Measurements from ENCODE around the gene TNIP3.
"Not testable (repeated sequence)": the region's sequence is repeated elsewhere in the genome, so short reads cannot be mapped to it uniquely, and the experiment has no call there.

Gene TNIP3

GRCh38 chr4:121164291-121164690 lies at the start of gene TNIP3:
Gene TNIP3, minus strand, starts transcription at chr4:121164321. Its CDS starts 196 bp downstream, at chr4:121164125.
- DNase-seq, result no peak
- in situ Hi-C loops (cut with HindIII; ENCODE audit: low pct_ligation_motif_present, low pct_unique_long_range_greater_than_20kb, low sequenced_read_pairs), result no loop called here

DNA sequence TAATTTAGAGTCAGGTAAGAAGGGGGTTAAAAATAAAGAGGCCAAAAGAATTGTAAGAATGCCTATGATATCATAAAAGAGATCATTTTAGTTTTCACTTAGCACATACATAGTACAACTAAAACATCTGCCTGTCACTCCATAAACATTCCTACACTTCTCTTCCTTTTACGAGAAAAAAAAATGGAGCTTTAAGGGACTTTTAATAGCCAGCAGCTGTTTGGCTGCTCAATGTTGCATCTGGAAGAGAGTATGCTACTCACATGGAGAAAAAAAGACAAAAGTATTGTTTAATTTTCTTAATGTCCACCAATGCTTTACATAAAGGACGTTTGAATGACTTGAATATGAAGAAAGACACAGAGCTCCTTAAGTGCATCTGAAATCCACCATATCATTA lies 48.7 kb upstream of the TNIP3 start:
- no peak for DNase-seq
- in situ Hi-C loops (cut with HindIII; ENCODE audit: low pct_ligation_motif_present, low pct_unique_long_range_greater_than_20kb, low sequenced_read_pairs), result no loop called here

GRCh38 chr4:121209171-121209570 lies 45.0 kb upstream of the TNIP3 start:
- in situ Hi-C loops (cut with HindIII; ENCODE audit: low pct_ligation_motif_present, low pct_unique_long_range_greater_than_20kb, low sequenced_read_pairs), result no loop called here

GRCh38 chr4:121208244-121209007 lies 44.3 kb upstream of the TNIP3 start:
- in situ Hi-C loops (cut with HindIII; ENCODE audit: low pct_ligation_motif_present, low pct_unique_long_range_greater_than_20kb, low sequenced_read_pairs), result no loop called here
- no peak for DNase-seq

More at GRCh38 chr4:121209171-121209570, 45.0 kb upstream of the TNIP3 start:
- no peak for DNase-seq

GRCh38 chr4:121205777-121206176 lies 41.7 kb upstream of the TNIP3 start:
- DNase-seq; in situ Hi-C loops (cut with HindIII; ENCODE audit: low pct_ligation_motif_present, low pct_unique_long_range_greater_than_20kb, low sequenced_read_pairs): not testable (repeated sequence)

GRCh38 chr4:121200795-121201472 lies 36.8 kb upstream of the TNIP3 start:
- DNase-seq, result no peak
- in situ Hi-C loops (cut with HindIII; ENCODE audit: low pct_ligation_motif_present, low pct_unique_long_range_greater_than_20kb, low sequenced_read_pairs), result no loop called here

DNA sequence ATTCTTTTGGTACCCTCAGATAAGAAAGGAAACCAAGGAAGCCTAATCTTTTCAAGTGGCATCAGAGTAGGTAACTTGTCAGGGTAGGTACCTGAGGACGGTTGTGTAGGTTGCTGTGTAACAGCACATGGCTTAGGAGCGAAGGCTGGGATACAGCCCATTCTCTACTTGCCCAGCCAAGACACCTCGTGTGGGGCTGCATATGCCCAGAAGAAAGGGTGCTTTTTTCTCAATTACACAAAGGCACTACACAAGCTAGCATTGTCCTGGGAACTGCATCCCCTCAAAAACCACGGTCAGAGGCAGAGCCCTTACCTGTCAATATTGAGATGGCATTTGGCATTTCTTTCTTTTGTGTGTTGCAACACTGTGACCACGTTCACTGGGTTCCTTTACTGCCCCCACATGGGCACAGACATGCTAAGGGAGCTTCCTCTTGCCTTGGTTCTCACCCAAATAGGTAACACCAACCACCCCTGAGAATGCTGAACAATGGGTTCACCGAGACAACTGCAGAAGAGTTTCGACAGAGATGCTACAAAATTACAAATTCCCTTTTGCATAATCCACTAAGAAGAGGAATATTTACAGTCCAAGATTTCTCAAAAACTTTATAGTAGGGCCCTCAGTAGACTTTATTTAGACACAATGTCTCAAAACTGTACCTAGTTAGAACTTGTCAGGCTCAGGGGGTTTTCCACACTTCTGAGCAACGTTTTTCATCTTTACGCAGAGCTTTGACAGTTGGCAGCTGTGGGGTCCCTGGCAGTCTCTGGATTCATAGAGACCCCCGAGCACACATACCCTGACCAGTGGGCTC lies 35.8 kb upstream of the TNIP3 start:
- in situ Hi-C loops (cut with HindIII; ENCODE audit: low pct_ligation_motif_present, low pct_unique_long_range_greater_than_20kb, low sequenced_read_pairs), result no loop called here
- DNase-seq, result no peak

GRCh38 chr4:121198251-121198650 lies 34.1 kb upstream of the TNIP3 start:
- no peak for DNase-seq
- in situ Hi-C loops (cut with HindIII; ENCODE audit: low pct_ligation_motif_present, low pct_unique_long_range_greater_than_20kb, low sequenced_read_pairs), result no loop called here

- DNase-seq, result no peak
- in situ Hi-C loops (cut with HindIII; ENCODE audit: low pct_ligation_motif_present, low pct_unique_long_range_greater_than_20kb, low sequenced_read_pairs), result no loop called here
Measured at GRCh38 chr4:121195649-121196048, 31.5 kb upstream of the TNIP3 start.

DNA sequence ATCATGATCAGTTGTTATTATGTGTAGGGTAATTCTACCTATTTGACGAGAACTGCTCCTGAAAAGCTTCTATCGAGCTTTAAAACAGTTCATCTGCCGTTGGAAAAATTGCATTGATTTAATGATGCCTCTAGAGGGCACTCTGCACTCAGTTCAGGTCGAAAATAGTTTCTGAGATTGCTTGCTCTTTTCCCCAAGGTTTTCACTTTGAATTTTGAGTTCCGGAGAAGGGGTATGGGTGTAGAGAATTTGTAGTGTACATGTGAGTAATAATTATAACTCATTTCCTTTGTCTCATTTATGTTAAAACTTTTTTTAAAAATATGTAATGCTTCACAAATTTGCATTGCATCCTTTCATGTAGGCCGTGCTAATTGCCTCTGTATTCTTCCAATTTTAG lies 28.4 kb upstream of the TNIP3 start:
- peak; percentile 54 for DNase-seq
- in situ Hi-C loops (cut with HindIII; ENCODE audit: low pct_ligation_motif_present, low pct_unique_long_range_greater_than_20kb, low sequenced_read_pairs), result no loop called here

- in situ Hi-C loops (cut with HindIII; ENCODE audit: low pct_ligation_motif_present, low pct_unique_long_range_greater_than_20kb, low sequenced_read_pairs), result no loop called here
- no peak for DNase-seq
Measured at GRCh38 chr4:121192013-121192412, 27.9 kb upstream of the TNIP3 start.

GRCh38 chr4:121191361-121191760 lies 27.2 kb upstream of the TNIP3 start:
- in situ Hi-C loops (cut with HindIII; ENCODE audit: low pct_ligation_motif_present, low pct_unique_long_range_greater_than_20kb, low sequenced_read_pairs), result no loop called here
- DNase-seq, result no peak

DNA sequence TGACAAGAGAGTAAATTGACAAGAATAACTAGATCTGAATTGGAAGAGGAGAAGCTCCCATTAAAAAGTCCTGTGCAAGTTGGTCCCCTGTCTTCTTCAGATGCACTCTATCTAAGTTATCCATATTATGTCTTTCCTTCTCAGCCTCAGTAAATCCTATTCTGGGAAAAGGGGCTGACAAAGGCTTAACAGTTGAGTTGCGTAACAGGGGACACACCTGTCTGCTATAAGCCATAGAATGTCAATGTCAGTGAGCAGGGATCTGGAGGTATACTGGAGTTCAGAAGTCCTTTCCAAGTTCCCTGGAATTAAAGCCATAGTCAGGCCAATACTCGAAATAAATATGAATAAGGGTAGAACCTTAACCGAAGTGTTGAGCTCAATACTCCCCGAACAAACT lies 26.3 kb upstream of the TNIP3 start:
- in situ Hi-C loops (cut with HindIII; ENCODE audit: low pct_ligation_motif_present, low pct_unique_long_range_greater_than_20kb, low sequenced_read_pairs), result no loop called here
- no peak for DNase-seq

GRCh38 chr4:121189326-121190215 lies 25.4 kb upstream of the TNIP3 start:
- no peak for DNase-seq
- in situ Hi-C loops (cut with HindIII; ENCODE audit: low pct_ligation_motif_present, low pct_unique_long_range_greater_than_20kb, low sequenced_read_pairs), result no loop called here

GRCh38 chr4:121187206-121187605 lies 23.1 kb upstream of the TNIP3 start:
- no peak for DNase-seq
- in situ Hi-C loops (cut with HindIII; ENCODE audit: low pct_ligation_motif_present, low pct_unique_long_range_greater_than_20kb, low sequenced_read_pairs), result no loop called here

DNA sequence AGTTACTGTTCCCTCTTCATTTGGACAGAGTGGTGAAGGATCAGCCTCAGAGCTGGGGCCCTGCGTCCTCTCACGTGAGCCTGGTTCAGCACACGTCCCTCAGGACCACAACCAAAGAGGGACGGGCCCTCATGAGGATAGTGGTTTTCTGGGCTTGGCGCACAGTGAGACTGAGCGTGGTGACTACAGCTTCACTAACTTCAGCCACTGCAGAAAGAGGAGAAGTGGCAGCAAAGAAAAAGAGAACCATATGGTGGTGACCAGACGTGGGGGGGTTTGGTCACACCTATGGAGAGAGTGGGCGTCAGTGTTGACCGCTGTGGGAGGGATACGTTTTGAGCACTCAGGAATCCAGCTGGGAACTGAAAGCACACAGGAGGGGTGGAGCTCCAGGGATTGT lies 21.8 kb upstream of the TNIP3 start:
- in situ Hi-C loops (cut with HindIII; ENCODE audit: low pct_ligation_motif_present, low pct_unique_long_range_greater_than_20kb, low sequenced_read_pairs), result no loop called here
- DNase-seq, result no peak

DNA sequence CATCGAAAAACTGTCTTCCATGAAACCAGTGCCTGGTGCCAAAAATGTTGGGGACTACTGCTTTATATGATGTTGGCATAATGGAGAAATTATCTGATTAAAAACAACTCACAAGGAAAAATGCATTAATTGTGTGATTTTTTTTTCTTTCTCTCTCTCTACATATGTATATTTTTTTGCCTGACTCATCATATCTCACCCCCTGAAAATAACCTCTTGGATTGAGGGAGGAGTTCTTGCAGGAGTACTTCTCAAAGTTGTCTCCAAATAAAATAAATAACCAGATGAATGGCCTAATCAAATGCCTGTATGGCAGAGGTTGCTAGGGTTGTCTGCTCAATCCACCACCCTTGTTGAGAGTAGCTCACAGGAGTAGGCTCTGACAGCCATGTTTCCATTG lies 19.9 kb upstream of the TNIP3 start:
- in situ Hi-C loops (cut with HindIII; ENCODE audit: low pct_ligation_motif_present, low pct_unique_long_range_greater_than_20kb, low sequenced_read_pairs), result no loop called here
- DNase-seq, result no peak

DNA sequence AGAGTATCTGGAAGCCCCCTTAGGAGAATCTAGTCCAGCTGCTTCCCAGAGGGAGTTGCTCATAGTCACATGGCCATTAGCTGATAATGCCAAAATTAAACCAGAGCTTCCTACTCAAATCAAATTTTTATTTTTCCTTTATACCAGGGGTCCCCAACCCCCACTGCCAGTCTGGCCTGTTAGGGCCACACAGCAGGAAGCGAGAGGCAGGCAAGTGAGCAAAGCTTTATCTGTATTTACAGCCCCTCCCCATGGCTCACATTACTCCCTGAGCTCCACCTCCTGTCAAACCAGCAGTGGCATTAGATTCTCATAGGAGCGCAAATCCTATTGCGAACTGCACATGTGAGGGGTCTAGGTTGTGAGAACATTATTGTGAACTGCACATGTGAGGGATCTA lies 19.2 kb upstream of the TNIP3 start:
- no peak for DNase-seq
- in situ Hi-C loops (cut with HindIII; ENCODE audit: low pct_ligation_motif_present, low pct_unique_long_range_greater_than_20kb, low sequenced_read_pairs), result no loop called here

Measured in ACHN (cell line).